Testis (tissue), 3 donors: ENCODE measurements around the gene KCNJ10. TPM values are rescaled to one million over a fixed set of nuclear protein-coding genes. Genes with fewer than 3 reads are reported as not detected.

Experiments used
- DNase-seq: peaks from one replicate; pipeline ENCODE4 v3.0.0-alpha.2; 2019
- H3K27ac ChIP-seq, 2 donors: fragments of 200-600 bp; sonication (generic); one replicate each; pipeline ENCODE4 v1.5.1; 2019
- H3K27me3 ChIP-seq: fragments of 200-600 bp; sonication (generic); one replicate; pipeline ENCODE4 v1.5.1; 2019
- H3K36me3 ChIP-seq: fragments of 200-600 bp; sonication (generic); one replicate; pipeline ENCODE4 v1.5.1; 2017; ENCODE audit warnings: low read depth; ENCODE audit errors: missing control alignments
- H3K4me1 ChIP-seq: fragments of 200-600 bp; sonication (generic); one replicate; pipeline ENCODE4 v1.5.1; 2019
- H3K4me3 ChIP-seq, 2 donors: fragments of 200-600 bp; sonication (generic); one replicate each; pipeline ENCODE4 v1.5.1; 2017 to 2019
- H3K9me3 ChIP-seq: fragments of 200-600 bp; sonication (generic); one replicate; pipeline ENCODE4 v1.5.1; 2017
- CTCF ChIP-seq, 3 experiments: fragments of 450-650 bp in 2 of 3; fragments of 200-600 bp in 1 of 3; sonication (generic) in 1 of 3; IDR thresholded peaks; one replicate each; pipeline ENCODE4 v1.5.1; 2016 to 2019; ENCODE audit warnings: antibody characterized with exemption in 3 of 3, mild to moderate bottlenecking in 2 of 3, moderate library complexity in 1 of 3
- POLR2A ChIP-seq: fragments of 450-650 bp; IDR thresholded peaks from one replicate; pipeline ENCODE4 v1.6.1; 2017; ENCODE audit warnings: antibody characterized with exemption, mild to moderate bottlenecking, moderate library complexity
- WGBS, 2 donors: methylation state at CpG; one replicate each; pipeline ENCODE4 v1.1.5; 2018; 5-methylcytosine and 5-hydroxymethylcytosine counted together
- intact Hi-C: fragments of 100-400 bp; cut with DNase I; formaldehyde crosslinking; loops from one replicate; pipeline ENCODE4 v1.15.1; 2023; ENCODE audit warnings: low total_unique reads
- polyA plus RNA-seq: library from polyadenylated mRNA; stranded (reverse); fragments of 350-450 nt; fragmentation: Illumina TruSeq; extraction: RNeasy Lipid Tissue Mini Kit (QIAGEN cat#74804); gene quantifications from one replicate; pipeline ENCODE4 v1.2.3, GENCODE V29; 2014; ENCODE audit warnings: low read depth, low replicate concordance; ENCODE audit not compliant: insufficient read depth
- total RNA-seq, 2 donors: library from RNA; depleted of rRNA; stranded (reverse); fragments of >200 nt; gene quantifications; one replicate each; pipeline ENCODE4 v1.2.3, GENCODE V29; 2016

Gene KCNJ10
- total and polyA plus RNA-seq, 3 donors from 2014 or later = 0.79 to 1.9 (median 1.5) TPM

GRCh38 chr1:160058087-160058486 is 11.9 kb downstream of the KCNJ10 start:
- peak in 1 of 3 experiments; percentile 7 for TF ChIP-seq CTCF (IDR thresholded peaks at IDR 0.05)
- no peak for TF ChIP-seq POLR2A
- WGBS, 2 donors = 30 to 66% methylated on average over 2 of the region's 2 CpGs
- H3K4me1 ChIP-seq = no peaks in the 10 kb centered on the region
- H3K9me3 ChIP-seq = no peaks in the 10 kb centered on the region
- H3K27ac ChIP-seq = no peak overlapping the region
- intact Hi-C loops = no loop called here
- no peak for DNase-seq
- H3K4me3 ChIP-seq = no peak overlapping the region
- H3K27me3 ChIP-seq = no peaks in the 10 kb centered on the region
- no peaks in the 10 kb centered on the region for H3K36me3 ChIP-seq

- 64 to 72% methylated on average over 1 of the region's 1 CpG for WGBS, 2 donors
- H3K4me3 ChIP-seq = no peak overlapping the region
- no peaks in the 10 kb centered on the region for H3K36me3 ChIP-seq
- no peaks in the 10 kb centered on the region for H3K27me3 ChIP-seq
- intact Hi-C loops = no loop called here
- no peak for DNase-seq
- TF ChIP-seq POLR2A (no peak), CTCF (IDR thresholded peaks at IDR 0.05) (no peak)
- H3K27ac ChIP-seq = no peak overlapping the region
- no peaks in the 10 kb centered on the region for H3K9me3 ChIP-seq
- no peaks in the 10 kb centered on the region for H3K4me1 ChIP-seq
These were observed 13.3 kb downstream of the KCNJ10 start for GRCh38 chr1:160056648-160057169.

GRCh38 chr1:160053548-160054365 is 16.2 kb downstream of the KCNJ10 start:
- TF ChIP-seq CTCF (IDR thresholded peaks at IDR 0.05) = no peak
- no peak for TF ChIP-seq POLR2A
- Histone ChIP-seq H3K36me3 (no peaks in the 10 kb centered on the region), H3K4me3 (no peak overlapping the region), H3K27ac (no peak overlapping the region), H3K27me3 (no peaks in the 10 kb centered on the region), H3K9me3 (no peaks in the 10 kb centered on the region), H3K4me1 (no peaks in the 10 kb centered on the region)
- intact Hi-C loops = no loop called here
- no peak for DNase-seq
- 77% methylated on average over 7 of the region's 7 CpGs for WGBS, 2 donors

- Histone ChIP-seq H3K27ac (no peak overlapping the region), H3K4me1 (no peaks in the 10 kb centered on the region), H3K4me3 (no peak overlapping the region), H3K27me3 (no peaks in the 10 kb centered on the region), H3K36me3 (no peaks in the 10 kb centered on the region), H3K9me3 (no peaks in the 10 kb centered on the region)
- WGBS, 2 donors = 58 to 68% methylated on average over 6 of the region's 6 CpGs
- TF ChIP-seq POLR2A (no peak), CTCF (IDR thresholded peaks at IDR 0.05) (no peak)
- intact Hi-C loops = no loop called here
- no peak for DNase-seq
These were observed 17.0 kb downstream of the KCNJ10 start for GRCh38 chr1:160052936-160053335.
